Stimulated activated effector memory CD8-positive, alpha-beta T cell treated with anti-CD3 and anti-CD28 coated beads, Interleukin-12 subunit alpha, Interleukin-12 subunit beta, amount 100 ng/mL, for 72 hours (primary cell): ENCODE data around the gene RMI1.

ENCODE experiments used
- ATAC-seq: fragments of 150-1000 bp; cut with Tn5 transposase; 2 replicates; pipeline ENCODE4 v1.10.0; 2021
- DNase-seq, 2 donors: peaks; one replicate each; pipeline ENCODE4 v3.0.0; 2021 to 2022; ENCODE audit warnings: low spot score in 2 of 2
- H3K27ac Mint-ChIP-seq: one replicate; pipeline ENCODE4 v1.8.0; 2022; ENCODE audit warnings: mild to moderate bottlenecking, mixed read lengths
- H3K36me3 Mint-ChIP-seq: one replicate; pipeline ENCODE4 v1.8.0; 2022; ENCODE audit warnings: mild to moderate bottlenecking, mixed read lengths
- H3K4me1 Mint-ChIP-seq: one replicate; pipeline ENCODE4 v1.8.0; 2022; ENCODE audit warnings: mixed read lengths
- H3K4me3 Mint-ChIP-seq: one replicate; pipeline ENCODE4 v1.8.0; 2022; ENCODE audit warnings: mild to moderate bottlenecking, mixed read lengths
- H3K9me3 Mint-ChIP-seq: one replicate; pipeline ENCODE4 v1.8.0; 2022; ENCODE audit warnings: mixed read lengths

The RMI1 gene

GRCh38 chr9:83981126-83981871 lies 694 bp downstream of the RMI1 start:
- H3K27ac Mint-ChIP-seq: peak overlapping the region; percentile 100
- ATAC-seq (no peak), DNase-seq (no peak)
- H3K36me3 Mint-ChIP-seq: peaks cover 55% of the 10 kb centered on the region
- H3K9me3 Mint-ChIP-seq: no peaks in the 10 kb centered on the region
- H3K4me1 Mint-ChIP-seq: peaks cover 22% of the 10 kb centered on the region
- peak overlapping the region; percentile 99 for H3K4me3 Mint-ChIP-seq

GRCh38 chr9:83986195-83986594 lies 5.6 kb downstream of the RMI1 start:
- ATAC-seq: no peak
- Mint-ChIP-seq H3K4me3 (no peak overlapping the region), H3K36me3 (peaks cover 50% of the 10 kb centered on the region)

GRCh38 chr9:83986765-83987401 lies 6.3 kb downstream of the RMI1 start:
- DNase-seq (no peak), ATAC-seq (peak; percentile 77)
- peaks cover 23% of the 10 kb centered on the region for H3K4me1 Mint-ChIP-seq
- no peaks in the 10 kb centered on the region for H3K9me3 Mint-ChIP-seq
- peak overlapping the region; percentile 35 for H3K4me3 Mint-ChIP-seq
- H3K27ac Mint-ChIP-seq: peak overlapping the region; percentile 50
- H3K36me3 Mint-ChIP-seq: peaks cover 56% of the 10 kb centered on the region

More at GRCh38 chr9:83986195-83986594, 5.6 kb downstream of the RMI1 start:
- Mint-ChIP-seq H3K4me1 (peaks cover 23% of the 10 kb centered on the region), H3K9me3 (no peaks in the 10 kb centered on the region), H3K27ac (no peak overlapping the region)
- no peak for DNase-seq

- no peak for DNase-seq
- peak overlapping the region; percentile 50 for H3K27ac Mint-ChIP-seq
- H3K9me3 Mint-ChIP-seq: no peaks in the 10 kb centered on the region
- H3K36me3 Mint-ChIP-seq: peaks cover 56% of the 10 kb centered on the region
- H3K4me1 Mint-ChIP-seq: peaks cover 22% of the 10 kb centered on the region
- ATAC-seq: no peak
- H3K4me3 Mint-ChIP-seq: peak overlapping the region; percentile 35
These were observed 6.8 kb downstream of the RMI1 start for GRCh38 chr9:83987402-83987791.

- Mint-ChIP-seq H3K4me3 (no peak overlapping the region), H3K4me1 (peaks cover 15% of the 10 kb centered on the region), H3K36me3 (peaks cover 47% of the 10 kb centered on the region), H3K27ac (no peak overlapping the region), H3K9me3 (no peaks in the 10 kb centered on the region)
- DNase-seq (no peak), ATAC-seq (no peak)
These were observed 7.8 kb downstream of the RMI1 start for GRCh38 chr9:83988411-83988810.

- Mint-ChIP-seq H3K36me3 (peaks cover 56% of the 10 kb centered on the region), H3K27ac (no peak overlapping the region), H3K9me3 (no peaks in the 10 kb centered on the region), H3K4me3 (no peak overlapping the region), H3K4me1 (peaks cover 14% of the 10 kb centered on the region)
- DNase-seq (no peak), ATAC-seq (no peak)
These were observed 10.8 kb downstream of the RMI1 start for GRCh38 chr9:83991355-83991754.

- ATAC-seq (no peak), DNase-seq (no peak)
- Mint-ChIP-seq H3K27ac (no peak overlapping the region), H3K4me3 (no peak overlapping the region), H3K36me3 (peaks cover 45% of the 10 kb centered on the region), H3K4me1 (peaks cover 4% of the 10 kb centered on the region), H3K9me3 (no peaks in the 10 kb centered on the region)
These were observed 11.8 kb downstream of the RMI1 start for GRCh38 chr9:83992407-83992806.

GRCh38 chr9:83992901-83993300 lies 12.3 kb downstream of the RMI1 start:
- Mint-ChIP-seq H3K4me3 (no peak overlapping the region), H3K9me3 (no peaks in the 10 kb centered on the region), H3K27ac (no peak overlapping the region), H3K4me1 (no peaks in the 10 kb centered on the region), H3K36me3 (peaks cover 40% of the 10 kb centered on the region)
- no peak for ATAC-seq
- DNase-seq: no peak

- no peaks in the 10 kb centered on the region for H3K4me1 Mint-ChIP-seq
- H3K27ac Mint-ChIP-seq: no peak overlapping the region
- H3K36me3 Mint-ChIP-seq: peaks cover 32% of the 10 kb centered on the region
- no peak overlapping the region for H3K4me3 Mint-ChIP-seq
- ATAC-seq (no peak), DNase-seq (no peak)
- no peaks in the 10 kb centered on the region for H3K9me3 Mint-ChIP-seq
These were observed 15.5 kb downstream of the RMI1 start for GRCh38 chr9:83996126-83996525.

- Mint-ChIP-seq H3K4me1 (peaks cover 11% of the 10 kb centered on the region), H3K4me3 (no peak overlapping the region), H3K36me3 (peaks cover 37% of the 10 kb centered on the region), H3K9me3 (no peaks in the 10 kb centered on the region), H3K27ac (no peak overlapping the region)
- no peak for ATAC-seq
- no peak for DNase-seq
These were observed 18.7 kb downstream of the RMI1 start for GRCh38 chr9:83999141-83999918.

- Mint-ChIP-seq H3K36me3 (peaks cover 32% of the 10 kb centered on the region), H3K9me3 (no peaks in the 10 kb centered on the region), H3K4me3 (no peak overlapping the region), H3K27ac (no peak overlapping the region), H3K4me1 (peaks cover 11% of the 10 kb centered on the region)
- DNase-seq: no peak
- no peak for ATAC-seq
These were observed 19.6 kb downstream of the RMI1 start for GRCh38 chr9:84000186-84000585.

- H3K4me1 Mint-ChIP-seq: peaks cover 11% of the 10 kb centered on the region
- ATAC-seq: no peak
- no peak overlapping the region for H3K27ac Mint-ChIP-seq
These were observed 21.0 kb downstream of the RMI1 start for GRCh38 chr9:84001621-84002020.

GRCh38 chr9:84002344-84002743 lies 21.7 kb downstream of the RMI1 start:
- Mint-ChIP-seq H3K4me1 (peaks cover 11% of the 10 kb centered on the region), H3K27ac (no peak overlapping the region), H3K9me3 (no peaks in the 10 kb centered on the region), H3K36me3 (peaks cover 28% of the 10 kb centered on the region), H3K4me3 (no peak overlapping the region)
- ATAC-seq (no peak), DNase-seq (no peak)

More at GRCh38 chr9:84001621-84002020, 21.0 kb downstream of the RMI1 start:
- no peak overlapping the region for H3K4me3 Mint-ChIP-seq
- DNase-seq: no peak
- peaks cover 28% of the 10 kb centered on the region for H3K36me3 Mint-ChIP-seq
- no peaks in the 10 kb centered on the region for H3K9me3 Mint-ChIP-seq

GRCh38 chr9:84003246-84003645 lies 22.6 kb downstream of the RMI1 start:
- H3K9me3 Mint-ChIP-seq: no peaks in the 10 kb centered on the region

GRCh38 chr9:84007662-84008061 lies 27.1 kb downstream of the RMI1 start:
- Mint-ChIP-seq H3K27ac (no peak overlapping the region), H3K4me3 (no peak overlapping the region), H3K36me3 (no peaks in the 10 kb centered on the region), H3K4me1 (no peaks in the 10 kb centered on the region), H3K9me3 (no peaks in the 10 kb centered on the region)
- DNase-seq (no peak), ATAC-seq (no peak)

More at GRCh38 chr9:84003246-84003645, 22.6 kb downstream of the RMI1 start:
- DNase-seq (no peak), ATAC-seq (no peak)
- Mint-ChIP-seq H3K4me3 (no peak overlapping the region), H3K36me3 (peaks cover 28% of the 10 kb centered on the region), H3K27ac (no peak overlapping the region), H3K4me1 (peaks cover 11% of the 10 kb centered on the region)
